GM12872 (cell line): ENCODE results near the gene RPS26.

Source experiments
- TF ChIP-seq, protein P1 (sequence below): IDR thresholded peaks from 3 replicates; pipeline ENCODE4 v1.5.1; 2011; ENCODE audit warnings: low read depth, mild to moderate bottlenecking, low read length, moderate library complexity; ENCODE audit not compliant: insufficient read depth

Gene RPS26

DNA sequence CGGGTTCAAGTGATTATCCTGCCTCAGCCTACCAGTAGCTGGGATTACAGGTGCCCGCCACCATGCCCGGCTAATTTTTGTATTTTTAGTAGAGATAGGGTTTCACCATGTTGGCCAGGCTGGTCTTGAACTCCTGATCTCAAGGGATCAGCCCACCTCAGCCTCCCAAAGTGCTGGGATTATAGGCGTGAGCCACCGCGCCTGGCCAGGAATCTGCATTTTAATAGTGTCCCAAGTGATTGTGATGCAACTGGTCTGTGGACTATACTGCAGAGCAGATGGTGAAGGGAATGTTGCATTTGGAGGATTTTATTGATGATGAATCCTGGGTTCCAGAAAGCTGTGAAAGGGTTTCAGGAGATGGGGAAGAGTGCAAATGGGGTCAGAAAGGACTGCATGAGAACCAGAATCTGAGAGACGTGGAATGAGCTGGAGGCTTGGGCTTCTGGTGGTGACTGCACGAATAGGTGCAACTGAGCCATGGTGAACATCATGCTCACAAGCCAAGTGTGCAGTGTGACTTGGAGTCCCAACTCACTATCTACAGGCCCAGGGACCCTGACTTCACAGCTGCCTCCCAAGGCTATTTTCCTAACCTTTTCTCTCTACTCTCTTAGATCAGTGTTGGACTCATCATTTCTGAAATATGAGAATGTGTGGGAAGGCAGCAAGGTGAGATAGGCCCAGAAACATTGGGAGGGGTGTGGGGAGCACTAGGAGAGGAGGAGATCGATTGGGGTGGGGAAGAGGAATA is 4.5 kb downstream of the RPS26 start:
- TF ChIP-seq, protein P1, sequence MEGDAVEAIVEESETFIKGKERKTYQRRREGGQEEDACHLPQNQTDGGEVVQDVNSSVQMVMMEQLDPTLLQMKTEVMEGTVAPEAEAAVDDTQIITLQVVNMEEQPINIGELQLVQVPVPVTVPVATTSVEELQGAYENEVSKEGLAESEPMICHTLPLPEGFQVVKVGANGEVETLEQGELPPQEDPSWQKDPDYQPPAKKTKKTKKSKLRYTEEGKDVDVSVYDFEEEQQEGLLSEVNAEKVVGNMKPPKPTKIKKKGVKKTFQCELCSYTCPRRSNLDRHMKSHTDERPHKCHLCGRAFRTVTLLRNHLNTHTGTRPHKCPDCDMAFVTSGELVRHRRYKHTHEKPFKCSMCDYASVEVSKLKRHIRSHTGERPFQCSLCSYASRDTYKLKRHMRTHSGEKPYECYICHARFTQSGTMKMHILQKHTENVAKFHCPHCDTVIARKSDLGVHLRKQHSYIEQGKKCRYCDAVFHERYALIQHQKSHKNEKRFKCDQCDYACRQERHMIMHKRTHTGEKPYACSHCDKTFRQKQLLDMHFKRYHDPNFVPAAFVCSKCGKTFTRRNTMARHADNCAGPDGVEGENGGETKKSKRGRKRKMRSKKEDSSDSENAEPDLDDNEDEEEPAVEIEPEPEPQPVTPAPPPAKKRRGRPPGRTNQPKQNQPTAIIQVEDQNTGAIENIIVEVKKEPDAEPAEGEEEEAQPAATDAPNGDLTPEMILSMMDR: no peak

DNA sequence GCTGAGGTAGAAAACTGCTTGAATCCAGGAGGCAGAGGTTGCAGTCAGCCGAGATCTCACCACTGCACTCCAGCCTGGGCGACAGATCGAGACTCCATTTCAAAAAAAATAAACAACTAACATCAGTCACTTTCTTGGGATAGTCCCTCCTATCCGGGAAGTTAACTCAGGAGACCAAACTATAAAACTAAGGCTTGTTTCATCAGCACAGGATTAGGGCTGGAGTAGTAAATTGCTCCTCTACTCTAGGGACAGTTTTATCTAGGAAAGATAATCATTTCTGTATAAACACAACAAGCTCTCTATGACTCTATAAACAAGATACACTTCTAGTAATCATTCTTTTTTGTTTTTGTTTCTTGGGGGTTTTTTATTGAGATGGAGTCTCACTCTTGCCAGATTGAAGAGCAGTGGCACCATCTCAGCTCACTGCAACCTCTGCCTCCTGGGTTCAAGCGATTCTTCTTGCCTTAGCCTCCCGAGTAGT is 11.7 kb downstream of the RPS26 start:
- TF ChIP-seq, protein P1: no peak

- TF ChIP-seq, protein P1: no peak
Measured at GRCh38 chr12:56061982-56062381, 20.3 kb downstream of the RPS26 start.

DNA sequence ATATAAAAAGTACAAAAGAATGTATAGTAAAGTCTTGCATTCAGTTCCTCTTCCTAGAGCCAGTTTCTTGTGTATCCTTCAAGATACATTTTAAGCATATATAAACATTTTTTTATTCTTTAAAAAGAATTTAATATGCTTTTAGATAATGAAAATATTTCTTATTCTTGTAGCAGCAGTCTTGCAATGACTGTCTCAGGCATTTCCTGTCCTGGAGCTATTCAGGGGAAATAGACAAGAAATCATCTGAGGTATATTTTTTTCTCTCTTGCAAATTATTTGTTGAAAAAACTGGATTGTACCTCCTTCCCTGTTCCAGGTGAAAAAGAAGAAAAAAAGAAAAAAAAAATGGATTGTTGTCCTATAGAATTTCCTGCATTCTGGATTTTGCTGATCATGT is 21.3 kb downstream of the RPS26 start:
- TF ChIP-seq, protein P1: no peak

DNA sequence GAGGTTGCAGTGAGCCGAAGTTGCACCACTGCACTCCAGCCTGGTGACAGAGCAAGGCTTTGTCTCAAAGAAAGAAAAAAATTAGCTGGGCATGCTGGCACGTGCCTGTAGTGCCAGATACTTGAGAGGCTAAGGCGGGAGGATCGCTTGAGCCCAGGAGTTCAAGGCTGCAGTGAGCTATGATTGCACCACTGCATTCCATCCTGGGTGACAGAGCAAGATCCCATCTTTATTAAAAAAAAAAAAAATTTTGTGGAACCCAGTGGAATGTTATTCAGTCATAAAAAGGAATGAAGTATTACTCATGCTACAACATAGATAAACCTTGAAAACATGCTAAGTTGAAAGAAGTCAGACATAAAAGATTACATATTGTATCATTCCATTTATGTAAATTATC is 29.9 kb downstream of the RPS26 start:
- TF ChIP-seq, protein P1: no peak

- TF ChIP-seq, protein P1: no peak
Measured at GRCh38 chr12:56074396-56074795, 32.7 kb downstream of the RPS26 start.

DNA sequence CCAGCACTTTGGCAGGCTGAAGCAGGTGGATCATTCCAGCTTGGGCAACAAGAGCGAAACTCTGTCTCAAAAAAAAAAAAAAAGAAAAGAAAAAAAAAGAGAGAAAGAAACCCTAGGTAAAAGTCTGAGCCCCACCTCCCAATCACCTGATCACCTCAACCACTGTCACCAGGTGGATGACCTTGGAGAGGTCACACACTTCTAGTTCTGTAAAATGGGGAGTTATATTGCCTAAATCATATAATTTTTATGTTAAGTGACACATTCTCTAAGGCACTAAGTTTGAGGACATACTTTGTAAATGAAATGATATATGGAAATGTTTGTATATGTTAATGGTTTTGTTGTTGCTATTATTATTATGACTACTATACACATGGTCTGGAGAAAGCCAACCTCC is 36.7 kb downstream of the RPS26 start:
- TF ChIP-seq, protein P1: no peak
